Panc1 (cell line): ENCODE data around the gene MYO7B. TPM values are rescaled to one million over a fixed set of nuclear protein-coding genes. Genes with fewer than 3 reads are reported as not detected.

Experiments
- ATAC-seq: fragments of 200-7000 bp; cut with Tn5 transposase; 2 replicates; pipeline ENCODE4 v1.9.1; 2020; ENCODE audit warnings: mild to moderate bottlenecking, moderate library complexity
- BruUV-seq: library from RNA; stranded (reverse); fragments of 400-500 nt; replicated peaks from 2 replicates; lab custom pipeline; 2021; lab: Mats Ljungman, UMichigan
- CTCF ChIA-PET: fragments of 300-600 bp; sonication (Branson Sonifier 250); formaldehyde crosslinking; loops from one replicate; lab custom pipeline; 2022; ENCODE audit warnings: antibody characterized with exemption; lab: Charles Lee
- POLR2A ChIA-PET: fragments of 300-600 bp; sonication (Branson Sonifier 250); formaldehyde crosslinking; loops from one replicate; lab custom pipeline; 2022; ENCODE audit warnings: antibody characterized with exemption; lab: Charles Lee
- DNase-seq: peaks from one replicate; pipeline ENCODE4 v3.0.0-alpha.2; 2010; ENCODE audit warnings: low read depth, low spot score
- H3K27ac ChIP-seq: 2 replicates; pipeline ENCODE4 v1.5.1; 2011; ENCODE audit warnings: mild to moderate bottlenecking, low read length, inconsistent platforms
- H3K27me3 ChIP-seq: fragments of 200-500 bp; sonication (Bioruptor generic); 2 replicates; pipeline ENCODE4 v1.6.0; 2014; ENCODE audit warnings: low read length, inconsistent platforms; ENCODE audit not compliant: control insufficient read depth, insufficient read depth
- H3K36me3 ChIP-seq: fragments of 200-500 bp; sonication (Bioruptor generic); 2 replicates; pipeline ENCODE4 v1.5.1; 2014; ENCODE audit warnings: inconsistent platforms, mild to moderate bottlenecking, low read length, moderate library complexity; ENCODE audit not compliant: control insufficient read depth, insufficient read depth
- H3K4me1 ChIP-seq: 2 replicates; pipeline ENCODE4 v1.5.1; 2011; ENCODE audit warnings: inconsistent platforms, mild to moderate bottlenecking, low read length, moderate library complexity; ENCODE audit not compliant: control insufficient read depth, insufficient read depth
- H3K4me3 ChIP-seq, 2 experiments: 2 replicates each; pipeline ENCODE4 v1.5.1; 2011 to 2012; ENCODE audit warnings: low read depth in 2 of 2, low read length in 2 of 2, mild to moderate bottlenecking in 2 of 2, inconsistent platforms in 1 of 2, moderate library complexity in 1 of 2
- H3K9me3 ChIP-seq: fragments of 200-500 bp; sonication (Bioruptor generic); 2 replicates; pipeline ENCODE4 v1.5.1; 2014; ENCODE audit warnings: low read depth, mild to moderate bottlenecking, inconsistent platforms, low read length, moderate library complexity; ENCODE audit not compliant: control insufficient read depth, insufficient read depth
- CTCF ChIP-seq: fragments of 450-650 bp; IDR thresholded peaks from 2 replicates; pipeline ENCODE4 v1.5.1; 2017; ENCODE audit warnings: mild to moderate bottlenecking
- POLR2AphosphoS5 ChIP-seq: IDR thresholded peaks from 2 replicates; pipeline ENCODE4 v1.6.1; 2012; ENCODE audit warnings: mild to moderate bottlenecking, low read depth, low read length, moderate library complexity
- REST ChIP-seq, 2 experiments: IDR thresholded peaks; 2 replicates each; pipeline ENCODE4 v1.6.1; 2011 to 2012; ENCODE audit warnings: low read depth in 2 of 2, control low read depth in 1 of 2, low read length in 1 of 2, mild to moderate bottlenecking in 1 of 2, moderate library complexity in 1 of 2; ENCODE audit not compliant: insufficient read depth in 1 of 2
- SIN3A ChIP-seq: IDR thresholded peaks from 2 replicates; pipeline ENCODE4 v1.6.1; 2012; ENCODE audit warnings: low read depth, mild to moderate bottlenecking, low read length, moderate library complexity, borderline replicate concordance; ENCODE audit not compliant: insufficient read depth
- TCF7L2 ChIP-seq: IDR thresholded peaks from 2 replicates; pipeline ENCODE4 v1.6.1; 2011; ENCODE audit warnings: mild to moderate bottlenecking, low read depth, low read length, inconsistent platforms
- in situ Hi-C: cut with HindIII; loops from 2 replicates; pipeline ENCODE4 v1.10.0; 2016; ENCODE audit warnings: low sequenced_read_pairs, low pct_unique_long_range_greater_than_20kb
- intact Hi-C: fragments of 100-400 bp; cut with micrococcal nuclease; formaldehyde crosslinking; loops from one replicate; pipeline ENCODE4 v1.10.0; 2022; ENCODE audit not compliant: unreplicated experiment
- total RNA-seq: library from RNA; stranded (reverse); gene quantifications from one replicate; pipeline ENCODE4 v1.2.1, GENCODE V29; 2021; ENCODE audit not compliant: unreplicated experiment

MYO7B gene
- total RNA-seq, 1 experiment from 2014 or later = 0.15 TPM

GRCh38 chr2:127615511-127616166 lies 80.2 kb downstream of the MYO7B start:
- CTCF ChIA-PET = interaction anchor here (0.5 to 0.6 kb wide), 2 partner anchors 19 to 200 kb away, joined by 3 read pairs; no protein-coding TSS in a partner anchor
- in situ Hi-C loops = no loop called here
- POLR2A ChIA-PET = interaction anchor here (0.6 kb wide), 1 partner anchor 48 kb away, joined by 3 read pairs; no protein-coding TSS in a partner anchor
- DNase-seq (no peak), ATAC-seq (peak; percentile 38; the same call in 1 of the 2 replicates)
- H3K9me3 ChIP-seq = peaks cover 11% of the 10 kb centered on the region; the same call in 1 of the 2 replicates
- TF ChIP-seq SIN3A (no peak), CTCF (no peak), TCF7L2 (no peak), POLR2AphosphoS5 (no peak), REST (IDR thresholded peaks at IDR 0.05; ENCODE audit: insufficient read depth in 1 of 2, low read depth in 2 of 2, low read length in 1 of 2) (no peak)
- no peak overlapping the region for H3K4me3 ChIP-seq
- H3K27me3 ChIP-seq = no peaks in the 10 kb centered on the region
- H3K4me1 ChIP-seq = no peaks in the 10 kb centered on the region
- intact Hi-C loops = no loop called here
- H3K27ac ChIP-seq = no peak overlapping the region
- no peaks in the 10 kb centered on the region for H3K36me3 ChIP-seq
- BruUV-seq = no TSS peak

- TF ChIP-seq TCF7L2 (no peak), POLR2AphosphoS5 (no peak), CTCF (no peak), REST (IDR thresholded peaks at IDR 0.05; ENCODE audit: insufficient read depth in 1 of 2, low read depth in 2 of 2, low read length in 1 of 2) (no peak), SIN3A (no peak)
- intact Hi-C loops (no loop called here), in situ Hi-C loops (no loop called here)
- H3K4me3 ChIP-seq = no peak overlapping the region
- ChIA-PET CTCF (no interaction called here), POLR2A (interaction anchor here (0.8 kb wide), 1 partner anchor 54 kb away, joined by 5 read pairs; no protein-coding TSS in a partner anchor)
- ATAC-seq (no peak), DNase-seq (no peak)
- H3K27ac ChIP-seq = no peak overlapping the region
- no peaks in the 10 kb centered on the region for H3K4me1 ChIP-seq
- no peaks in the 10 kb centered on the region for H3K27me3 ChIP-seq
- no TSS peak for BruUV-seq
- H3K36me3 ChIP-seq = no peaks in the 10 kb centered on the region
- peaks cover 2% of the 10 kb centered on the region; the same call in 1 of the 2 replicates for H3K9me3 ChIP-seq
These were observed 83.2 kb downstream of the MYO7B start for GRCh38 chr2:127618551-127619202.
